ENCODE results near the gene SAXO2. TPM values are rescaled to one million over a fixed set of nuclear protein-coding genes. Genes with fewer than 3 reads are reported as not detected.
"Not testable (repeated sequence)": the region's sequence is repeated elsewhere in the genome, so short reads cannot be mapped to it uniquely, and the experiment has no call there.

Gene SAXO2
- total RNA-seq, 4 donors from 2014 or later, result 0.26 to 10.4 (median 5.2) TPM

- H3K4me1 ChIP-seq; H3K9me3 ChIP-seq; H3K36me3 ChIP-seq; DNase-seq; H3K27me3 ChIP-seq; H3K4me3 ChIP-seq; H3K27ac ChIP-seq; intact Hi-C loops (cut with DNase I; ENCODE audit: low total_unique reads): not testable (repeated sequence)
Measured at GRCh38 chr15:82331576-82332304, 69.1 kb downstream of the SAXO2 start.

- H3K4me1 ChIP-seq; intact Hi-C loops (cut with DNase I; ENCODE audit: low total_unique reads); DNase-seq; H3K4me3 ChIP-seq; H3K27me3 ChIP-seq; H3K9me3 ChIP-seq; H3K36me3 ChIP-seq; H3K27ac ChIP-seq: not testable (repeated sequence)
Measured at GRCh38 chr15:82332711-82333602, 70.3 kb downstream of the SAXO2 start.

- H3K36me3 ChIP-seq; H3K9me3 ChIP-seq; H3K4me1 ChIP-seq; H3K4me3 ChIP-seq; H3K27me3 ChIP-seq; H3K27ac ChIP-seq; intact Hi-C loops (cut with DNase I; ENCODE audit: low total_unique reads); DNase-seq: not testable (repeated sequence)
Measured at GRCh38 chr15:82333603-82334553, 71.3 kb downstream of the SAXO2 start.

Other genes starting within 250 kb of the SAXO2 start
- 10 to 100 TPM in 1 of 4 donors, 1 to 10 TPM in 1, under 1 TPM in 2; 0.26 to 27.7 (median 1.5) TPM for gene MEX3B, start 216.8 kb upstream of the SAXO2 start, total RNA-seq
- 10 to 100 TPM in 3 of 4 donors, 1 to 10 TPM in 1; 2.8 to 28.3 (median 16.0) TPM for gene EFL1, start 84 bp upstream of the SAXO2 start, total RNA-seq
- gene GOLGA6L10, start 86.7 kb downstream of the SAXO2 start, total RNA-seq, result 1 to 10 TPM in 2 of 4 donors, under 1 TPM in 2; under 0.01 to 6.2 (median 1.5) TPM
- gene GOLGA6L9, start 167.0 kb downstream of the SAXO2 start, total RNA-seq, result 1 to 10 TPM; 2.6 to 6.6 (median 4.3) TPM